IPS DF 19.7 (cell line): Measurements from ENCODE around the gene SLC25A52.
"Not testable (repeated sequence)": the region's sequence is repeated elsewhere in the genome, so short reads cannot be mapped to it uniquely, and the experiment has no call there.

ENCODE experiments used
- DNase-seq: peaks from one replicate; pipeline ENCODE4 v3.0.0-alpha.2; 2013; ENCODE audit warnings: low read depth, low spot score

The SLC25A52 gene

GRCh38 chr18:31740180-31740579, 20.5 kb downstream of the SLC25A52 start:
- DNase-seq, result no peak

GRCh38 chr18:31739651-31740050, 21.0 kb downstream of the SLC25A52 start:
- no peak for DNase-seq

GRCh38 chr18:31738460-31739407, 21.9 kb downstream of the SLC25A52 start:
- DNase-seq, result no peak

GRCh38 chr18:31736630-31737029, 24.1 kb downstream of the SLC25A52 start:
- DNase-seq, result no peak

GRCh38 chr18:31731628-31732027, 29.1 kb downstream of the SLC25A52 start:
- DNase-seq, result no peak

GRCh38 chr18:31729196-31729595, 31.5 kb downstream of the SLC25A52 start:
- not testable (repeated sequence) for DNase-seq

GRCh38 chr18:31723990-31724711, 36.5 kb downstream of the SLC25A52 start:
- DNase-seq, result no peak

GRCh38 chr18:31723639-31723989, 37.1 kb downstream of the SLC25A52 start:
- no peak for DNase-seq

GRCh38 chr18:31722369-31722957, 38.2 kb downstream of the SLC25A52 start:
- DNase-seq, result no peak

GRCh38 chr18:31721601-31722000, 39.1 kb downstream of the SLC25A52 start:
- DNase-seq, result no peak

GRCh38 chr18:31720867-31721266, 39.8 kb downstream of the SLC25A52 start:
- no peak for DNase-seq

- DNase-seq, result no peak
Measured at GRCh38 chr18:31719363-31720006, 41.2 kb downstream of the SLC25A52 start.

GRCh38 chr18:31718386-31718785, 42.3 kb downstream of the SLC25A52 start:
- DNase-seq, result no peak

- no peak for DNase-seq
Measured at GRCh38 chr18:31716362-31716761, 44.3 kb downstream of the SLC25A52 start.

GRCh38 chr18:31711365-31712172, 49.1 kb downstream of the SLC25A52 start:
- DNase-seq, result no peak

GRCh38 chr18:31710826-31711225, 49.9 kb downstream of the SLC25A52 start:
- DNase-seq, result no peak
